A549 (cell line): Measurements from ENCODE around the gene BOC. TPM values are rescaled to one million over a fixed set of nuclear protein-coding genes. Genes with fewer than 3 reads are reported as not detected.
A peak's percentile ranks its signal among the peaks of the same experiment; 100 is the strongest.

Experiments
- ATAC-seq, 2 experiments: fragments of 200-7000 bp in 1 of 2; fragments of >200 bp in 1 of 2; cut with Nextera tagmentation in 1 of 2; cut with Tn5 transposase in 1 of 2; 3 replicates each; pipeline versions ENCODE4 v1.8.0 to v1.9.1; 2018 to 2020; ENCODE audit warnings: mild to moderate bottlenecking in 1 of 2, moderate library complexity in 1 of 2
- CTCF ChIA-PET: fragments of 300-600 bp; sonication (Branson Sonifier 250); formaldehyde crosslinking; extraction: SDS; loops from one replicate; lab custom pipeline; 2021; ENCODE audit warnings: antibody characterized with exemption, inconsistent platforms; lab: Yijun Ruan, JAX
- POLR2A ChIA-PET: fragments of 350-600 bp; formaldehyde crosslinking; extraction: SDS; loops from one replicate; lab custom pipeline; 2021; ENCODE audit warnings: antibody characterized with exemption, inconsistent platforms; lab: Yijun Ruan, JAX
- DNase-seq, 2 experiments: peaks; one replicate each; pipeline versions ENCODE4 v3.0.0 to v3.0.0-alpha.2; 2011 to 2016; ENCODE audit warnings: low read depth in 1 of 2, low spot score in 1 of 2
- FAIRE-seq: peaks from 2 replicates; lab custom pipeline; 2011; peaks lifted over from hg19 to GRCh38; lab: Jason Lieb, UNC
- H3K27ac ChIP-seq, 2 experiments: fragments of >200 bp; sonication (Bioruptor Twin); formaldehyde crosslinking; 3 replicates each; pipeline ENCODE4 v1.5.1; 2016 to 2017
- H3K4me1 ChIP-seq: fragments of >200 bp; sonication (Bioruptor Twin); formaldehyde crosslinking; 3 replicates; pipeline ENCODE4 v1.6.1; 2016
- H3K4me2 ChIP-seq: fragments of >200 bp; sonication (Bioruptor Twin); formaldehyde crosslinking; 3 replicates; pipeline ENCODE4 v1.6.1; 2016
- H3K4me3 ChIP-seq: fragments of >200 bp; sonication (Bioruptor Twin); formaldehyde crosslinking; 3 replicates; pipeline ENCODE4 v1.5.1; 2016
- H3K9me3 ChIP-seq: fragments of >200 bp; sonication (Bioruptor Twin); formaldehyde crosslinking; 3 replicates; pipeline ENCODE4 v1.6.1; 2016
- BCL3 ChIP-seq: fragments of >200 bp; sonication (Bioruptor Twin); formaldehyde crosslinking; IDR thresholded peaks from 3 replicates; pipeline ENCODE4 v1.6.1; 2016
- CBX2 ChIP-seq: fragments of 200-600 bp; sonication (generic); IDR thresholded peaks from 2 replicates; pipeline ENCODE4 v1.6.1; 2016; ENCODE audit warnings: low read depth, mild to moderate bottlenecking, borderline replicate concordance
- CBX8 ChIP-seq: fragments of 200-600 bp; sonication (generic); IDR thresholded peaks from 2 replicates; pipeline ENCODE4 v1.6.1; 2016
- CEBPB ChIP-seq, 2 experiments: fragments of >200 bp in 1 of 2; sonication (Bioruptor Twin) in 1 of 2; formaldehyde crosslinking in 1 of 2; IDR thresholded peaks; 2 replicates each; pipeline ENCODE4 v1.6.1; 2012 to 2016
- CTCF ChIP-seq: fragments of >200 bp; sonication (Bioruptor Twin); formaldehyde crosslinking; IDR thresholded peaks from 3 replicates; pipeline ENCODE4 v1.5.1; 2016
- EHF ChIP-seq: fragments of 250-450 bp; sonication (Bioruptor Pico); IDR thresholded peaks from 2 replicates; pipeline ENCODE4 v1.5.0; 2020; ENCODE audit warnings: mild to moderate bottlenecking
- EHMT2 ChIP-seq: fragments of 200-600 bp; sonication (generic); IDR thresholded peaks from 2 replicates; pipeline ENCODE4 v1.6.1; 2016; ENCODE audit warnings: antibody characterized with exemption, low read depth, mild to moderate bottlenecking, moderate library complexity
- EP300 ChIP-seq, 2 experiments: fragments of >200 bp; sonication (Bioruptor Twin); formaldehyde crosslinking; IDR thresholded peaks; 2 replicates in 1 of 2; 3 replicates in 1 of 2; pipeline ENCODE4 v1.6.1; 2016 to 2017
- ESRRA ChIP-seq: fragments of 150-350 bp; IDR thresholded peaks from 2 replicates; pipeline ENCODE4 v1.6.1; 2014; ENCODE audit warnings: mild to moderate bottlenecking, low read length, borderline replicate concordance
- GATA3 ChIP-seq: IDR thresholded peaks from 2 replicates; pipeline ENCODE4 v1.6.1; 2012; ENCODE audit warnings: borderline replicate concordance
- HES2 ChIP-seq: fragments of >200 bp; sonication (Bioruptor Twin); formaldehyde crosslinking; IDR thresholded peaks from 2 replicates; pipeline ENCODE4 v1.6.1; 2016
- HEYL ChIP-seq: fragments of 250-450 bp; sonication (Bioruptor Pico); IDR thresholded peaks from 2 replicates; pipeline ENCODE4 v1.8.0; 2021; ENCODE audit warnings: mild to moderate bottlenecking, moderate library complexity
- JUN ChIP-seq, 2 experiments: fragments of >200 bp; sonication (Bioruptor Twin); formaldehyde crosslinking; IDR thresholded peaks; 2 replicates in 1 of 2; 3 replicates in 1 of 2; pipeline ENCODE4 v1.6.1; 2016 to 2017
- JUNB ChIP-seq: fragments of >200 bp; sonication (Bioruptor Twin); formaldehyde crosslinking; IDR thresholded peaks from 2 replicates; pipeline ENCODE4 v1.6.1; 2016
- MYC ChIP-seq: IDR thresholded peaks from 2 replicates; pipeline ENCODE4 v1.6.1; 2012; ENCODE audit warnings: mild to moderate bottlenecking, inconsistent platforms, low read length, improper control_type of control experiment, borderline replicate concordance
- NPAS2 ChIP-seq: fragments of 250-450 bp; sonication (Bioruptor Pico); IDR thresholded peaks from 2 replicates; pipeline ENCODE4 v1.8.0; 2022; ENCODE audit warnings: mild to moderate bottlenecking, moderate library complexity, borderline replicate concordance
- NR3C1 ChIP-seq: fragments of >200 bp; sonication (Bioruptor Twin); formaldehyde crosslinking; IDR thresholded peaks from 3 replicates; pipeline ENCODE4 v1.6.1; 2017
- PBX3 ChIP-seq: IDR thresholded peaks from 2 replicates; pipeline ENCODE4 v1.6.1; 2012
- POLR2AphosphoS2 ChIP-seq: conservative IDR thresholded peaks from 2 replicates; pipeline ENCODE4 v1.6.1; 2012; ENCODE audit warnings: low read length, improper control_type of control experiment, inconsistent platforms
- RAD21 ChIP-seq, 2 experiments: fragments of >200 bp in 1 of 2; sonication (Bioruptor Twin) in 1 of 2; formaldehyde crosslinking in 1 of 2; IDR thresholded peaks in 1 of 2; conservative IDR thresholded peaks in 1 of 2; 2 replicates in 1 of 2; 3 replicates in 1 of 2; pipeline ENCODE4 v1.6.1; 2012 to 2018; ENCODE audit warnings: inconsistent platforms in 1 of 2
- RARB ChIP-seq: fragments of 250-450 bp; sonication (Bioruptor Pico); IDR thresholded peaks from 2 replicates; pipeline ENCODE4 v1.8.0; 2021; ENCODE audit warnings: mild to moderate bottlenecking, moderate library complexity
- RCOR1 ChIP-seq: fragments of 150-350 bp; IDR thresholded peaks from 2 replicates; pipeline ENCODE4 v1.6.1; 2014; ENCODE audit warnings: antibody characterized with exemption, low read length, low read depth
- REST ChIP-seq: fragments of 200-600 bp; sonication (generic); IDR thresholded peaks from 2 replicates; pipeline ENCODE4 v1.6.1; 2016; ENCODE audit warnings: antibody characterized with exemption, mild to moderate bottlenecking, moderate library complexity
- RFX5 ChIP-seq: fragments of 450-650 bp; IDR thresholded peaks from 2 replicates; pipeline ENCODE4 v1.7.1; 2014; ENCODE audit warnings: antibody characterized with exemption, mild to moderate bottlenecking, moderate library complexity
- SMC3 ChIP-seq: fragments of >200 bp; sonication (Bioruptor Twin); formaldehyde crosslinking; IDR thresholded peaks from 3 replicates; pipeline ENCODE4 v1.6.1; 2018; ENCODE audit warnings: inconsistent platforms
- TFCP2L1 ChIP-seq: fragments of 250-450 bp; sonication (Bioruptor Pico); IDR thresholded peaks from 2 replicates; pipeline ENCODE4 v1.5.0; 2021; ENCODE audit warnings: mild to moderate bottlenecking
- TP53 ChIP-seq: fragments of 250-450 bp; sonication (Bioruptor Pico); IDR thresholded peaks from 2 replicates; pipeline ENCODE4 v1.5.0; 2021; ENCODE audit warnings: mild to moderate bottlenecking, moderate library complexity
- USF2 ChIP-seq: fragments of 450-650 bp; IDR thresholded peaks from 2 replicates; pipeline ENCODE4 v1.6.1; 2014; ENCODE audit warnings: antibody characterized with exemption
- ZFP36 ChIP-seq: fragments of 450-650 bp; IDR thresholded peaks from 2 replicates; pipeline ENCODE4 v1.6.1; 2014; ENCODE audit warnings: borderline replicate concordance; ENCODE audit not compliant: partially characterized antibody
- WGBS: methylation state at CpG from one replicate; pipeline ENCODE4 v1.1.6; 2017; ENCODE audit errors: missing lambda C conversion rate; 5-methylcytosine and 5-hydroxymethylcytosine counted together
- polyA plus RNA-seq, 4 experiments: library from polyadenylated mRNA; depleted of rRNA in 3 of 4; stranded (reverse); fragments of >200 nt; fragmentation: RNase III in 1 of 4; extraction: RNeasy Plus Mini Kit Qiagen cat#74134 plus additional on column Dnase treatment in 1 of 4; gene quantifications; 2 replicates in 3 of 4; 3 replicates in 1 of 4; pipeline ENCODE4 v1.2.3, GENCODE V29; 2011 to 2017

BOC gene
- polyA plus RNA-seq, 2 of the 4 experiments (the other 2 are of a cell fraction), result 4.0 TPM

GRCh38 chr3:113285226-113285625 lies 73.9 kb downstream of the BOC start:
- FAIRE-seq (no peak), ATAC-seq (no peak), DNase-seq (no peak)
- Histone ChIP-seq H3K4me2 (no peak overlapping the region), H3K27ac (peak overlapping the region in 1 of 2 experiments; percentile 89; a peak in 2 of 6 replicates), H3K4me1 (peaks cover 25% of the 10 kb centered on the region), H3K4me3 (no peak overlapping the region), H3K9me3 (no peaks in the 10 kb centered on the region)
- WGBS, result 94% methylated on average over 5 of the region's 8 CpGs
- ChIA-PET POLR2A (no interaction called here), CTCF (interaction anchor here (1.1 to 6.5 kb wide), 4 partner anchors 30 to 642 kb away, joined by 3 to 130 read pairs (median 4); no protein-coding TSS in a partner anchor)
- TF ChIP-seq RAD21 (conservative IDR thresholded peaks at IDR 0.05 in 1 of 2, IDR thresholded peaks at IDR 0.05 in 1 of 2), result no peak
- TF ChIP-seq HEYL (CRISPR knock-in tag), result no peak
- TF ChIP-seq USF2, result no peak
- TF ChIP-seq JUN (IDR thresholded peaks at IDR 0.05), result no peak
- no peak for TF ChIP-seq SMC3
- no peak for TF ChIP-seq BCL3
- TF ChIP-seq EHMT2, result no peak
- no peak for TF ChIP-seq CBX2
- no peak for TF ChIP-seq NPAS2 (CRISPR knock-in tag)
- no peak for TF ChIP-seq TP53 (CRISPR knock-in tag)
- no peak for TF ChIP-seq PBX3
- TF ChIP-seq GATA3, result no peak
- no peak for TF ChIP-seq RCOR1
- TF ChIP-seq CEBPB (IDR thresholded peaks at IDR 0.05), result no peak
- no peak for TF ChIP-seq RFX5
- TF ChIP-seq ZFP36, result no peak
- no peak for TF ChIP-seq CBX8
- TF ChIP-seq ESRRA, result no peak
- no peak for TF ChIP-seq MYC

GRCh38 chr3:113285741-113286140 lies 74.4 kb downstream of the BOC start:
- Histone ChIP-seq H3K4me3 (no peak overlapping the region), H3K4me2 (no peak overlapping the region), H3K4me1 (peaks cover 25% of the 10 kb centered on the region), H3K9me3 (no peaks in the 10 kb centered on the region), H3K27ac (peak overlapping the region; percentile 74 to 89; a peak in 4 of 6 replicates)
- ATAC-seq (no peak), DNase-seq (no peak), FAIRE-seq (no peak)
- POLR2A ChIA-PET, result no interaction called here
- no peak for TF ChIP-seq NR3C1
- no peak for TF ChIP-seq MYC
- TF ChIP-seq PBX3, result no peak
- no peak for TF ChIP-seq RARB
- TF ChIP-seq REST, result no peak
- no peak for TF ChIP-seq EP300 (IDR thresholded peaks at IDR 0.05)
- TF ChIP-seq ZFP36, result no peak
- TF ChIP-seq RAD21 (conservative IDR thresholded peaks at IDR 0.05 in 1 of 2, IDR thresholded peaks at IDR 0.05 in 1 of 2), result no peak
- no peak for TF ChIP-seq CTCF
- TF ChIP-seq HES2, result no peak
- no peak for TF ChIP-seq JUNB
- no peak for TF ChIP-seq TFCP2L1 (CRISPR knock-in tag)
- TF ChIP-seq POLR2AphosphoS2, result no peak
- TF ChIP-seq EHF (CRISPR knock-in tag), result no peak
- CTCF ChIA-PET, result interaction anchor here (1.1 to 6.5 kb wide), 4 partner anchors 30 to 642 kb away, joined by 3 to 130 read pairs (median 4); no protein-coding TSS in a partner anchor
- 92% methylated on average over 3 of the region's 3 CpGs for WGBS
